ENCODE results near the gene RGP1. TPM values are rescaled to one million over a fixed set of nuclear protein-coding genes. Genes with fewer than 3 reads are reported as not detected.

The RGP1 gene
- total RNA-seq, 4 donors from 2014 or later = 11.6 to 21.7 (median 13.8) TPM

DNA sequence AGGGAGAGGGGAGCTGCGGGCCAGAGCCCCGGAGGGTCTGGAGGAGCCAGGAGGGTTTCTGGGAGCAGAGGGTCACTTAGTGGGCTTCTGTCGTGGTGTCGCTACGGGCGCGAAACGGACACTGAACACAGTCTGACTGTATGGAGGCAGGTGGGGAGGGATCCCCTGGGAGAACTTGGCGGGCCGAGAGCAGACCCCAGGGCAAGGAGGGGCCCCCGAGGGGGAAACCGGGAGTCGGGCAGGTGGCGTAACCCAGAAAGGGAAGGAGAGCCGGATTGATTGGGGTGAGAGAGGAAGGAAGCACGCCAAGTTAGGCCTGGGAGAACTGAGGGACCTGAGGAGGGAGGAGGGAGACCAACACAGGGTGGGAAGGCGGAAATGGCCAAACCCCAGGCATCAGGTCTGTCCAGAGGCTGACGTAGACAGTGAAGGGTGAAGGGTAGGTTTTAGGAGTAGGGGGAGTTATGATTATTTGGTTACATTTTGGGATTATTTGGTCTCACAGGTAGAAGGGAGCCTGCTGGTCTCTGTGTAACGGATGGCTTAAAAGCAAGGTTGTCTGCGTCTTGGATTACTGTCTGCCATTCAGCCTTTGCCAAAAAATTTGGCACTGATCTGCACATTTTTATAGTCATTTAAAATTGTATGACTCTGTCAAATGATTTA is 8.3 kb downstream of the RGP1 start:
- no peak for TF ChIP-seq CTCF (IDR thresholded peaks at IDR 0.05; ENCODE audit: low read depth)

- TF ChIP-seq CTCF (IDR thresholded peaks at IDR 0.05; ENCODE audit: low read depth) = no peak
Measured at GRCh38 chr9:35757892-35758275, 8.8 kb downstream of the RGP1 start.

DNA sequence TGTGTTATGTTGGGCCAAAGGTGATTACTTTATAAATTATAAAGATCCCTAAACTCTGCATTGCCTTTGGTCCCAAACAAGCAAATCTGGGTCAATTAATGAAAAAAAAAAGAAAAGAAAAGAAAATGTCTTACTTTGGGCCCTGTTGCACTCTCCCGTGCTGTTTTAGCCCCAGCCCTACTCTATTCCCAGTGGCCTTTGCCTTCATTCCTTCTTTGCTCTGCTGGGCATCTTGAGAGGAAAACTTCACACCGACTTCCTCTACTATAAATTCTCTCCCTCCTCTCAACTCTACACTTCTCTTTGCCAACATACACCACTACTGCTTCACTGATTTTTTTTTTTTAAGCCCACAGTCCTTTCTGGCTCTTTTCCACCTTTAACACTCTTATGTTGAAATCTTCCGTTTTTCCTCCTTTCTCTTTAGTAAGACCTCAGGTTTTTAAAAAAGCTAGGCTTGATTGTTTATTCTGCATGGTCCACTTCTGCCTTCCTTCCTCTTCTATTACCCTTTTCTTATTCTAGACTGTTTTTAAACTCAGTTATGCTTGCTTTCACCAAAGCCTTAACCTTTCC is 9.5 kb downstream of the RGP1 start:
- no peak for TF ChIP-seq CTCF (IDR thresholded peaks at IDR 0.05; ENCODE audit: low read depth)

DNA sequence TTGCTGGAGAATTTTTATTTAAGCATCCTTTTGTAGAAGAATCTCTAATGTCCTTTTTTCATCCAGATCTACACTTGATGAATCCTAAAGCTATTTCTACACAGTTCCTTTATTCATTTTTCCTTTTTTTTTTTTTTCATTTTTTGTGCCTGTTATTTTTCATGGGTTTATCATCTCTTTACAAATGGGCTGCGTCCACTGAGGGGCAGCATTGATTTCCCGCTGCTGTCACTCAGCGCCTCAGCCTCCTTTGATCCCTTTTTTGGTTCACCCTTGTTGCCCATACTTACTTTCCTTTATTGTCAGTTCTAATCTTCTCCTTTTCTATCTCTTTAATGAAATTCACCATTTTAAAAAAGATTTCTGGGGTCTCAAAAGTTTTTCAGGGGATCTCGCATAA is 10.7 kb downstream of the RGP1 start:
- TF ChIP-seq CTCF (IDR thresholded peaks at IDR 0.05; ENCODE audit: low read depth) = no peak

DNA sequence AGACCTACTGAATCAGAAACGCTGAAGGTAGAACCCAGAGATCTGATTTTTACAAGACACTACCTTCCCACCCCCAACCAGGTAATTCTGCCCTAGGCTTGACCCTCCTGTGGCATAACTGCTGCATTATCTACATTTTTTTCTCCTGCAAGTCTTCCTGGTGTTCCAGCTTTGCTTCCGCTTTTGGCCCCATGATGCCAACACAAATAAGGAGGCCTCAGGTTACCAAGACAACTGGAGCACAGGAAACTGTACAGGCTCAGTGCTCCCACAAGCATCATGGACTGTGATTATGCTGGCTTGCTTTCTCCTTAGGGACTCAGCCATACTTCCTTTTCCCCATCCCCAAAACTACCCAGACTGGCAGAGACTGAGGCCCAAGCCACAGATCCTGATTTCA is 11.6 kb downstream of the RGP1 start:
- no peak for TF ChIP-seq CTCF (IDR thresholded peaks at IDR 0.05; ENCODE audit: low read depth)

- no peak for TF ChIP-seq CTCF (IDR thresholded peaks at IDR 0.05; ENCODE audit: low read depth)
Measured at GRCh38 chr9:35763181-35763580, 14.1 kb downstream of the RGP1 start.

GRCh38 chr9:35763803-35764202 is 14.7 kb downstream of the RGP1 start:
- TF ChIP-seq CTCF (IDR thresholded peaks at IDR 0.05; ENCODE audit: low read depth) = no peak

Data from subcutaneous adipose tissue (tissue), 4 donors.